RWPE2 (cell line): ENCODE data around the gene INTS13.

Experiments
- ATAC-seq: fragments of 200-7000 bp; cut with Tn5 transposase; 3 replicates; pipeline ENCODE4 v1.9.1; 2021; ENCODE audit warnings: low read depth
- DNase-seq: peaks from one replicate; pipeline ENCODE4 v3.0.0-alpha.2; 2020; ENCODE audit warnings: low spot score
- H3K27ac ChIP-seq: fragments of 450-650 bp; 2 replicates; pipeline ENCODE4 v1.5.1; 2017; ENCODE audit warnings: mild to moderate bottlenecking; ENCODE audit not compliant: poor library complexity, severe bottlenecking
- H3K27me3 ChIP-seq: fragments of 250-450 bp; sonication (Bioruptor Pico); 2 replicates; pipeline ENCODE4 v1.5.1; 2021; ENCODE audit warnings: mild to moderate bottlenecking, moderate library complexity; ENCODE audit not compliant: insufficient read depth, poor library complexity, severe bottlenecking
- H3K36me3 ChIP-seq: fragments of 250-450 bp; sonication (Bioruptor Pico); 2 replicates; pipeline ENCODE4 v1.5.1; 2020; ENCODE audit warnings: low read depth, mild to moderate bottlenecking, moderate library complexity
- H3K4me1 ChIP-seq: fragments of 250-450 bp; sonication (Bioruptor Pico); 2 replicates; pipeline ENCODE4 v1.5.1; 2021; ENCODE audit warnings: mild to moderate bottlenecking, moderate library complexity; ENCODE audit not compliant: insufficient read depth, poor library complexity, severe bottlenecking
- H3K4me3 ChIP-seq: fragments of 250-450 bp; sonication (Bioruptor Pico); 2 replicates; pipeline ENCODE4 v1.5.1; 2021; ENCODE audit warnings: mild to moderate bottlenecking, moderate library complexity; ENCODE audit not compliant: severe bottlenecking
- H3K9me3 ChIP-seq: fragments of 250-450 bp; sonication (Bioruptor Pico); 2 replicates; pipeline ENCODE4 v1.5.1; 2021; ENCODE audit warnings: mild to moderate bottlenecking, moderate library complexity; ENCODE audit not compliant: severe bottlenecking
- CTCF ChIP-seq: fragments of 450-650 bp; IDR thresholded peaks from one replicate; pipeline ENCODE4 v1.5.1; 2017; ENCODE audit warnings: mild to moderate bottlenecking, moderate library complexity; ENCODE audit not compliant: poor library complexity, severe bottlenecking

Gene INTS13

DNA sequence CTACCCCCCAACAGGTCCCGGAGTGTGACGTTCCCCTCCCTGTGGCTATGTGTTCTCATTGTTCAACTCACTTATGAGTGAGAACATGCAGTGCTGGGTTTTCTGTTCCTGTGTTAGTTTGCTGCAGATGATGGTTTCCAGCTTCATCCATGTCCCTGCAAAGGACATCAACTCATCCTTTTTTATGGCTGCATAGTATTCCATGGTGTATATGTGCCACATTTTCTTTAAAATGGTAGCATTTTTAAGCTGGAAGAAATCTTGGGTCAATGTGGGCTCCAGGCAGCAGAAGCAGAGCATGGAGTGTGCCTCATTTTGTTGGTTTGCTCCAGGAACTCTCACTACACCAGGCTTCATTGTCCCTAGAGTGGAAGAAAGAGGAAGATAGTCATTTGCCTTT, 57.2 kb downstream of the INTS13 start:
- Histone ChIP-seq H3K9me3 (no peaks in the 10 kb centered on the region), H3K27me3 (no peaks in the 10 kb centered on the region), H3K4me3 (no peak overlapping the region), H3K36me3 (no peaks in the 10 kb centered on the region), H3K27ac (no peak overlapping the region), H3K4me1 (no peaks in the 10 kb centered on the region)
- no peak for DNase-seq
- no peak for ATAC-seq
- TF ChIP-seq CTCF, result no peak

DNA sequence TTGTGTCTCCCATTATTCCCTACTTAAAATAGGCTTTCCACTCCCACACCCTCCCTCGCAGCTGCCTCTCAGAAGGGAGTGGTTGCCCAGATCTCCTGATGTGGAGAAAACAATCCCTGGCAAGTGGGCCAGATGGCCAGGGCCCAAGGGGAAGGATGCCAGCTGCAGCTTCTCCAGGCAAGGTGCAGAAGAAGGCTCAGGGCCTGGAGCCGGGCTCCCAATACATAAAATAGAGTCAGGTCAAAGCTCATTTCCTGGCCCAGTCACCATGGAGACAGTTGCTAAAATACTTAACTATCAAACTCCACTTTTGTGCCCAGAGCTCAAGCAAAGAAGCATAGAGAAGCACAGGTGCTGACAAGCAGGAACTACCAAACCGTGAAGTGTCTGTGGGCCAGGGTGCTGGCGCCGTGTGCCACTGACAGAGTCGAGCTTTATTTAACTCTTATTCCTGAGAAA, 59.1 kb downstream of the INTS13 start:
- no peak for TF ChIP-seq CTCF
- Histone ChIP-seq H3K4me1 (no peaks in the 10 kb centered on the region), H3K4me3 (no peak overlapping the region), H3K27ac (no peak overlapping the region), H3K27me3 (no peaks in the 10 kb centered on the region), H3K36me3 (no peaks in the 10 kb centered on the region), H3K9me3 (no peaks in the 10 kb centered on the region)
- ATAC-seq (no peak), DNase-seq (no peak)

DNA sequence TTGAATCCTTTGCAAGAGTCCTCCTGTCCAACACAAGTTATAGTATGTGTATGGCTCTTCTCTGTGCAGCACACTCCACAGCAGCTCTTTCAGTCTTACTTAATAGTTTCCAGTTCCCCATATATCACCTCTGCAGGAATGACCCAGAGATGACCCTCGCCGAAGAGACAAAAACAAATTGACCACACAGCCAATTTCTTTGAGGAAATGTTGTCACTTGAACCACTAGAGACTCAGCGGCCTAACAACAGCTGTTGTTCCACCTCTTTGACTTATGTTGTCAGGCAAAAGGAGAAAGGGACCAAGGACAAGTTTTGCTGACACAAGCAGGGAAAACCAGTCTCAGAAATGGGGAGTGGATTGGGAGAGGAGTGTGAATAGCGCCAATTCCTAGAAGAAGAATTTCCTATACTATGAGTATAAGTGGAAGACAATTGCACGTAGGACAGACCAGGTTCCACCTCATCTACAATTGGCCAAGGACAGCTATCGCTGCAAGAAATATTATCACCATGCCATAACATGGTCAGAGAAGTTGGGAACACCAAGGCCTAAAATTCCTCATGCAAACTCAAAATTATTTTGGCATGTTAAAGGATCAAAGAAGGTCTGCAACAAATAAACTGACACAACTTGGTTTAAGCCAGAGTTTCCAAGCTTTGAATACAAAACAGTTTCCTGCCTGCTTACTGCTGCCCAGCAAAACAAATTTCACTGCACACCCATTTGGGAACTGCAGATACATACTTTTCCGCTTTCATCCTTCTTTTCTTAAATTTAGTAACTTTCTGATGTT, 63.1 kb downstream of the INTS13 start:
- H3K4me1 ChIP-seq, result peaks cover 5% of the 10 kb centered on the region
- no peaks in the 10 kb centered on the region for H3K36me3 ChIP-seq
- DNase-seq, result no peak
- ATAC-seq, result no peak
- H3K9me3 ChIP-seq, result no peaks in the 10 kb centered on the region
- H3K27me3 ChIP-seq, result no peaks in the 10 kb centered on the region
- TF ChIP-seq CTCF, result no peak
- no peak overlapping the region for H3K4me3 ChIP-seq
- H3K27ac ChIP-seq, result no peak overlapping the region

- Histone ChIP-seq H3K4me1 (peaks cover 5% of the 10 kb centered on the region), H3K27ac (no peak overlapping the region), H3K4me3 (no peak overlapping the region), H3K9me3 (no peaks in the 10 kb centered on the region), H3K36me3 (no peaks in the 10 kb centered on the region), H3K27me3 (no peaks in the 10 kb centered on the region)
- no peak for TF ChIP-seq CTCF
- no peak for ATAC-seq
- no peak for DNase-seq
These were observed 65.2 kb downstream of the INTS13 start for GRCh38 chr12:26872625-26873024.

GRCh38 chr12:26871985-26872384, 65.8 kb downstream of the INTS13 start:
- no peaks in the 10 kb centered on the region for H3K27me3 ChIP-seq
- no peak for TF ChIP-seq CTCF
- H3K27ac ChIP-seq, result no peak overlapping the region
- DNase-seq, result no peak
- no peaks in the 10 kb centered on the region for H3K36me3 ChIP-seq
- no peak overlapping the region for H3K4me3 ChIP-seq
- H3K4me1 ChIP-seq, result peaks cover 5% of the 10 kb centered on the region
- no peaks in the 10 kb centered on the region for H3K9me3 ChIP-seq
- no peak for ATAC-seq
